Nephron progenitor cell (in vitro differentiated cells): Measurements from ENCODE around the gene WSB2.
"Not testable (repeated sequence)": the region's sequence is repeated elsewhere in the genome, so short reads cannot be mapped to it uniquely, and the experiment has no call there.

Experiments
- DNase-seq: peaks from one replicate; pipeline ENCODE4 v3.0.0; 2021
- H3K27ac Mint-ChIP-seq: 2 replicates; pipeline ENCODE4 v1.8.0; 2021; ENCODE audit warnings: mild to moderate bottlenecking, moderate library complexity, mixed read lengths
- H3K27me3 Mint-ChIP-seq: 2 replicates; pipeline ENCODE4 v1.8.0; 2021; ENCODE audit warnings: mild to moderate bottlenecking, low read depth, mixed read lengths; ENCODE audit not compliant: poor library complexity
- H3K36me3 Mint-ChIP-seq: 2 replicates; pipeline ENCODE4 v1.8.0; 2021; ENCODE audit warnings: low read depth, mixed read lengths
- H3K4me1 Mint-ChIP-seq: 2 replicates; pipeline ENCODE4 v1.8.0; 2021; ENCODE audit warnings: mixed read lengths
- H3K4me3 Mint-ChIP-seq: 2 replicates; pipeline ENCODE4 v1.8.0; 2021; ENCODE audit warnings: mild to moderate bottlenecking, moderate library complexity, mixed read lengths
- H3K9me3 Mint-ChIP-seq: 2 replicates; pipeline ENCODE4 v1.8.0; 2021; ENCODE audit warnings: mild to moderate bottlenecking, moderate library complexity, mixed read lengths
- CTCF ChIP-seq: fragments of 200-600 bp; sonication (generic); IDR thresholded peaks from 2 replicates; pipeline ENCODE4 v1.5.0; 2021; ENCODE audit warnings: antibody characterized with exemption

The WSB2 gene

GRCh38 chr12:118011377-118011776 is 49.6 kb downstream of the WSB2 start:
- DNase-seq: no peak
- no peak for TF ChIP-seq CTCF
- Mint-ChIP-seq H3K27me3 (peaks cover 6% of the 10 kb centered on the region), H3K36me3 (no peaks in the 10 kb centered on the region), H3K4me1 (peaks cover 24% of the 10 kb centered on the region), H3K4me3 (no peak overlapping the region), H3K27ac (no peak overlapping the region), H3K9me3 (no peaks in the 10 kb centered on the region)

- TF ChIP-seq CTCF: no peak
- Mint-ChIP-seq H3K27ac (no peak overlapping the region), H3K9me3 (no peaks in the 10 kb centered on the region), H3K4me3 (no peak overlapping the region), H3K36me3 (no peaks in the 10 kb centered on the region), H3K27me3 (peaks cover 8% of the 10 kb centered on the region), H3K4me1 (peaks cover 19% of the 10 kb centered on the region)
- DNase-seq: no peak
Measured at GRCh38 chr12:118010903-118011302, 50.1 kb downstream of the WSB2 start.

GRCh38 chr12:117999806-118000205 is 61.2 kb downstream of the WSB2 start:
- H3K27ac Mint-ChIP-seq, H3K4me3 Mint-ChIP-seq, H3K36me3 Mint-ChIP-seq, H3K4me1 Mint-ChIP-seq, H3K27me3 Mint-ChIP-seq, H3K9me3 Mint-ChIP-seq, DNase-seq: not testable (repeated sequence)

- no peak for TF ChIP-seq CTCF
- DNase-seq: no peak
- H3K27ac Mint-ChIP-seq: no peak overlapping the region
- H3K36me3 Mint-ChIP-seq: no peaks in the 10 kb centered on the region
- H3K4me1 Mint-ChIP-seq: no peaks in the 10 kb centered on the region
- H3K27me3 Mint-ChIP-seq: peaks cover 10% of the 10 kb centered on the region
- peaks cover 8% of the 10 kb centered on the region for H3K9me3 Mint-ChIP-seq
- no peak overlapping the region for H3K4me3 Mint-ChIP-seq
Measured at GRCh38 chr12:117998719-117999118, 62.3 kb downstream of the WSB2 start.

- Mint-ChIP-seq H3K36me3 (no peaks in the 10 kb centered on the region), H3K4me3 (no peak overlapping the region), H3K9me3 (peaks cover 8% of the 10 kb centered on the region), H3K27me3 (peaks cover 18% of the 10 kb centered on the region), H3K27ac (no peak overlapping the region), H3K4me1 (no peaks in the 10 kb centered on the region)
- DNase-seq: no peak
- TF ChIP-seq CTCF: no peak
Measured at GRCh38 chr12:117994551-117995438, 66.2 kb downstream of the WSB2 start.

- DNase-seq: no peak
Measured at GRCh38 chr12:117986705-117987469, 74.1 kb downstream of the WSB2 start.

More at GRCh38 chr12:117986705-117987469, 74.1 kb downstream of the WSB2 start:
- Mint-ChIP-seq H3K27me3 (peaks cover 14% of the 10 kb centered on the region), H3K27ac (no peak overlapping the region), H3K4me1 (no peaks in the 10 kb centered on the region), H3K36me3 (no peaks in the 10 kb centered on the region), H3K4me3 (no peak overlapping the region), H3K9me3 (peaks cover 4% of the 10 kb centered on the region)
- TF ChIP-seq CTCF: no peak
